MV-4-11 (cell line): Measurements from ENCODE around the gene NR2E1.

Experiments
- DNase-seq: peaks from one replicate; lab custom pipeline; 2025; lab: John Stamatoyannopoulos, UW

The NR2E1 gene

GRCh38 chr6:108165714-108166663 lies at the start of gene NR2E1:
NR2E1 (plus strand) TSS chr6:108166022; CDS start chr6:108166766, 744 bp downstream.
- no peak for DNase-seq

DNA sequence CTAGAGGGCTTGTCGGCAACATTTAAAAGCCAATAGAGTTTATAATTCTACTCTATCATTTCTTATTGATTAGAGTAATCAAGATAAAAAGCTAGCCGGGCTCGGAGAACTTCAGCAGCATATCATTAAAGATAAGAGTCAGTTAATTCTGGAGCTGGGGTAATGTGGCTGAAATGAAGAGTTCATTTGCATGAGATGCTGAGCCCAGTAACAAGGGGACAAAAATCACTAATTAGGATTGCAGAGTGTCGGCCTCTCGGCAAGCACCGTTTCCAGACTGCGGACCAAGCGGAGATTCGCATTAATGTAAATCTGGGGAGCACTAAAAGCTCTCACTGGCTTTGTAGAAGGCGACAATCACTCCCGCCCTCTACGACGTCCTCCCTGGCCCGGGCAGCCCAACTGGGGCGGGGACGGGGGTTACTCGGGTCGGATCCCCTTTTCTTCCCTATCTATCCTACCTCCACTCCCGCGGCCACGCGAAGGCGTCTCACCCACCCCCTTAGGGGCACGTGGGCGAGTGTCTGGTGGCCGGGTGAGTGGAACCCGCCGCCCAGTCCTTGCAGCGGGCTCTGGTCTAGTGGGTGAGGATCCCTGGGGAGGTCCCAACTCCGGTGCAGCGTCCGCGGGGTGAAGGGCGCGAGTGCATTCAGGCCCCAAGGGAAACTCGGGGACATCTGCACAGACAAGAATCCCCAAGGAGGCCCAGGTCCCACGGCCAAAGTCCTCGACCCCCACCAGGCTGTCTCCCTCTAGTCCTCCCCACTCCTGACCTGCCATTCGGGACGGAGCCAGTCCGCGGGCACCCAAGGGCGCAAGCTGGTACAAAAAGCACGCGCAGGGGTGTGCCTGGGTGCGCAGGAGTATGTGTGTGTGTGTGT lies 49.0 kb upstream of the NR2E1 start:
- DNase-seq: no peak

GRCh38 chr6:108117427-108118358 lies 48.1 kb upstream of the NR2E1 start:
- DNase-seq: no peak

DNA sequence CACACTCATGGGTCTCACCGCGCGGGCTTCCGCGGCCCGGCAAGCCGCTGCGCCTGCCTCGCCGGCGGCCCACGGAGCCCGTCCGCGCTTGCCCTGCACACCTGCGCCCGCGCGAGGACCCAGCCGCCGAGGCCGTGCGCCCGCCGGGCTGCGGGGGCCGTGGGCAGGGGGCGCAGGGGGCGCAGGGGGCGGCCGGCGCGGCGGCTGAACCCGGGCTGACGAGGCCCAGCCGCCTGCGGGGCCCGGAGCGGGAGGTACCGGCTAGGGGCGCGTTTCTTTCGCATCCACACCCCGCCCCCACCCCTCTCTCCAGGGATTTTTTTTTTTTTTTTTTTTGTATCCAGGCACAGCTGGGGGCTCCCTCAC lies 47.5 kb upstream of the NR2E1 start:
- DNase-seq: no peak

DNA sequence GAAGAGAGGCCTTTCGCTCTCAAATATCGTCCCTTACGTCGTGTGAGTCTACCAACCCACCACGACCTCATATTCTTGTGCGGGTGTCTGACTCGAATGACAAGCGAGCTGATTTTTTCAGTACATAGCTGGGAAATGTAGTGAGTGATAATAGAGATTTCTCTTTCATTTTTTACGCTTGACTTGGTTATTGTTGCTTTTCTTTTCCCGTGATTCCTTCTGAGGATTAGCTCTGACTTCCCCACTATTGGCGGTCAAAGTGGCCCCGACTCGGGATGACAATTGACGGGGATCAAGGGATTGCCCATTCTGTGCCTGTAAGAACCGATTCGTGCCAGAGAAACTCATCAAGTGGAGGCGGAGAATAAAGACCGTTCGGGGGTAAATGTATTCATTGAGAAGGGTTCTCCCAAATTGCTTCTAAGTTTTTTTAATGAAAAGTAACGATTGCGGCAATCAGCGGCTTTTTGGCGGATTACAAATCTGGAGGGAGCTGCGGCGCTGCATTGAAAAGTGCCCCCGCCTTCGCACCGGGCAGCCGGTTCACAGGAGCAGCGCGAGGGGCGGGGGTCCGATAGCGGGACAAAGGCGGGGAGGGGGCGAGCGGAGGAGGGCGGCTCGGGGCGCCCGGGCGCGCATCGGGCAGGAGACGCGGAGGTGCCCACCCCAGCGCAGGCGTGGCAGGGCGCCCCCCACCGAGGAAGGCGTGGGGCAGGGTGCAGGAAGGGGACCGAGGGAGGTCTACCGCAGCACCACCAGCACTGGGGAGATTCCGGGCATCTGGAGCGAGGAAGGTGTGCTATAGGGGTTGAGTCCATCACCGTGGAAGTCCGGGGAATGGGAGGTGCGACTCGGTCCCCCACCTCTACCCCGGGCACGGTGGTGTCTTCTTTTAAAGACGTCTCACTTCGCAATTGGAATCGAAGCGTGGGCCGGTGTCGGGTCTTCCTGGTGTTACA lies 46.7 kb upstream of the NR2E1 start:
- no peak for DNase-seq

- no peak for DNase-seq
Observed at GRCh38 chr6:108119769-108120141, 46.1 kb upstream of the NR2E1 start.

GRCh38 chr6:108120311-108120710 lies 45.5 kb upstream of the NR2E1 start:
- no peak for DNase-seq

DNA sequence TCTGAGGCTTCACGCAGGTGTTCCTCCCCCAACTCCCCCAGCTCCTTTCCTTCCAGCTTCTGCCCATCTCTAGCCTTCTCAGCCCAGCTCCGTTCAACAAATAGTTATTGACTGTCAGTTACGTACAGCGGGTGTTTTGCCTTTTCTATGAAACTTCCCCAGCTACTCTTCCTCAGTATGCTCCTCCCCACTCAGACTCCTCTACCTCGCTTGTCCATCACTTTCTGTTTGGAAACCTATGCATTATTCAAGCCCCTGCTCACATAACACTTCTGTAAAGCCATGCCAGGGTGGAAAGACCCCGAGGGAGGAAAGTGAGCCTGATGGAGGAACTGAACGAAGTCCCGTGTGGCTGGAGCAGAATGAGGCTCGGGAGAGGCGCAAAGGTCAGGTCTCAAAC lies 44.2 kb upstream of the NR2E1 start:
- DNase-seq: no peak

GRCh38 chr6:108123481-108123929 lies 42.3 kb upstream of the NR2E1 start:
- DNase-seq: no peak

- no peak for DNase-seq
Observed at GRCh38 chr6:108123946-108124345, 41.9 kb upstream of the NR2E1 start.

GRCh38 chr6:108127056-108127455 lies 38.8 kb upstream of the NR2E1 start:
- no peak for DNase-seq

DNA sequence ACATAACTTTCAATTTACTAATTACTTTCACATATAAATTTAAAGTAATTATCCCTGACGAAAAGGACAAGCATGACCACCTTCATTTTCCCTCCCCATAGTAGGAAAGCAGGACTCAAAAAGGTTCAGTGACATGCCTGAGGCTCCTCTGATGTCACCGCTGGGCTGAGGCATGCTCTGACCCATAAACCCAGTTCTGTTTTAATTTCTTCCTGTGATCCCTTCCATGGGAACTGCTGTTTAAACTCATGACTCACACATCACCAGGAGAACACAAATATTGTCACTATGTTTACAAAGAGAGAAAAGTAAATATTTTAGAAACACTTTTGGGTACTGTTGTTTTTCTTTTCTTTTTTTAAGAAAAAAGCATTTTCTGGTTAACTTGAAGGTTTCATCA lies 38.0 kb upstream of the NR2E1 start:
- no peak for DNase-seq

DNA sequence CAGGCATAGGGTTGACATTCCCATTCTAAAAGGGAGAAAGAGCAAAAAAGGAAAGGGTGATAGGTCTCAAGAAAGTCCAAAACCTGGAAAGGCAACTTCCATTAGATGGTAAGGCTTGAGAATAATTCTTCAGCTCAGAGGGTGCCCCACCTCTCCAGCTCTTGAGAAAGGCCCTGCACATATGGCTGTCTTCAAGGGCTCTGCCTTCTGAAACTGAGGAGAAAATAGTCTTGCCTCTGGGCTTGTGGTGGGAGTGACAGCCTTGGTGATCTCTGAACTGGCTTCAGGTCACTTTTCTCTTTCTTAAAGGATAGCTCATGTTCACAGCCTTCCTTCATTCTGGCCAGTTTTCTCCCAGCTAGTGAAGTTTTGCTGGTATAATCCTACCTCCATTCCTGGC lies 35.6 kb upstream of the NR2E1 start:
- DNase-seq: no peak

GRCh38 chr6:108132863-108133262 lies 33.0 kb upstream of the NR2E1 start:
- peak; percentile 40 for DNase-seq

DNA sequence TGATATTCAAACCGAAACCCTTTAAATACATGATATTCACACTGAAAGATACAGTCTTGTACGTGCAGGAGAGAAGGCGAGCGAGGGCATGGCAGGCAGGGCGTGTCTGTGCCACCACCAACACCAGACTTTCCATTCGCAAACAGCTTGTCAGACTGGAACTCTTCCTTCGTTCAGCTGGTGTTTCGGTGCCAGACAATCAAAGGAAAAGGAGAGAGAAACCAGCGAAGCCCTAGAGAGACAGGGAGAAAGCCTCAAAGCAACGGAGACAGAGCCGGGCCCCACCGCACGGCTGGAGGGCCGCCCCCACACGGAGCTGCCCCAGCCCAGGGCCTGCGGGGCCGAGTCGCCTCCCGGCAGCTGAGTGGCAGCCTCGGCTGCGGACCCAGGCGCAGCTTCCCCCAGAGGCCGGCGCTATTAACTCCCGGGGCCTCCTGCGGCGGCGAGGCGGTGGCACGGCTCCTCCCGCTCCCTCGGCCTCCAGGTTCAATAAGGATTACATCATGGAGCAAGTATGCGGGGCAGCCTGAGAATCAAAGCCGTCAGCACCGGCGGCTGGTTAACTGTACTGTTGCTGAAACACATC lies 32.1 kb upstream of the NR2E1 start:
- peak; percentile 6 for DNase-seq

DNA sequence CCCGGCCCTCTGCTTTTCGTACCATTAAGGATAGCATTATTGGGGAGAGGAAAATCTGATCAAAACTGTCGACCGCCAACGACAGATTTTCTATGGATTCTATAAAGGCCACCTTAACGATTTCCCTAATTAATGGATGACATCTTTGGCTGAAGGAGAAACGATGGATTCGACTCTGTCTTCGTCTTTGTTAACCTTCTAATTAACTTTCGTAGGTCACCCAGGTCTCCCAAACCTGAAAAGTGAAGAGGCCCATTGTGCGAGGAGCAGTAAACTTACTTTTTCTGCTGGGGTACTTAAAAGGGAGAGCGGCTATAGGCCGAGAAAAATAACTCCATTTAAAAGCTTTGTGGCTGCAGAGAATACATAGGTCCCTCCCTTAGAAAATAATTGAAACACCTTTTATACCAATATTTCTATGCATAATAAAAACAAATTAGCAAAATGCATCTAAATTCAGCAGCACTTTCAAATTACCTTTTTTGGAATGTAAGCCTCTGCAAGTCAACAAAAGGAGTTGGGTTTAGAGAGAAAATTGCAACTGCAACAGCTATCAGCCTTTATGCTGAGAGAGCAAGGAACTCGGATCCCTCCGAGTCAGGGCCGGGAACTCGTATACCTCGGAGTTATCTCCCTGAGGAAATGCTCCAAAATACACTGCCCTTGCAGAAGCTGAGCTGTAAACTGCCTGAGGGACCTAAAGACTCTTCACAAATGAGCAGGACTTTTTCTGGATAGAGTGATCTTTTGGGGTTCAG lies 31.4 kb upstream of the NR2E1 start:
- no peak for DNase-seq

DNA sequence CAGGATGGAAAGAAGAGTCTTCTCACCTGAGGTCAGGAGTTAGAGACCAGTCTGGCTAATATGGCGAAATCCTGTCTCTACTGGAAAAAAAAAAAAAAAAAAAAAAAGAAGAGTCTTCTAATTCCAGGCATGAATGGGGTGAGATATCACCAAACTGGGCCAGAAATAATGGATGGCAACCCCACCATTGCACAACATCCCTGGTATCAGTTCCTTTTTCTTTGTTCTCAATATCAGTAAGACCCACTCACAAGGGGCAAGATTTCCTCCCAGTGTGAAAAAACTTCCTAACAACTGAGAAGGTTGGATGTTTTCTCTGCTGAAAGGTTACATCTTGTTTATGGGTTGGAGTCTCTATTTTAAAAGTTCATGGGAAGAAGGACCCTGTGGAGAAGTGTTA lies 23.6 kb upstream of the NR2E1 start:
- peak; percentile 94 for DNase-seq

- DNase-seq: no peak
Observed at GRCh38 chr6:108145639-108146038, 20.2 kb upstream of the NR2E1 start.

- no peak for DNase-seq
Observed at GRCh38 chr6:108152446-108152845, 13.4 kb upstream of the NR2E1 start.
